Activated naive CD4-positive, alpha-beta T cell treated with anti-CD3 and anti-CD28 coated beads, Interleukin-2, amount 50 U/mL, for 16 hours (primary cell): Measurements from ENCODE around the gene TXNL4A.

Source experiments
- DNase-seq: peaks from one replicate; pipeline ENCODE4 v3.0.0-alpha.2; 2020

Gene TXNL4A

DNA sequence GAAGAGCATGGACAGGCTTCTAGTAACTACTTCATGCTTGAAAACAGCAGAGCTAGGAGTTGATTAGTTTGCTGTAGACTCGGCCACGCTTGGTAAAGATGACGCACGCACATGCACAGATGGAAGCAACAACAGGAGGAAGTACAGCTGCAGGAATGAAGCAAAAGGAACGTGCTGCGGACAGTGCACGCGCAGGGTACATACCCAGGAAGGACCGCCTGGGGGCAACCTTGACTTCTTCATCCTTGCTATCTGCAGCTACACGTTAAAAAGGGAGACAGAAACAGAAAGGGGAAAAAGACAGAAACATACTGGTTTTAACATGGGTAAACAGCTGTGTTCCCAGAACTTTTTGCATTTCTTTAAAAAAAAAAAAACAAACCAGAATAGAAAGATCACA is 54.6 kb downstream of the TXNL4A start:
- DNase-seq: no peak

DNA sequence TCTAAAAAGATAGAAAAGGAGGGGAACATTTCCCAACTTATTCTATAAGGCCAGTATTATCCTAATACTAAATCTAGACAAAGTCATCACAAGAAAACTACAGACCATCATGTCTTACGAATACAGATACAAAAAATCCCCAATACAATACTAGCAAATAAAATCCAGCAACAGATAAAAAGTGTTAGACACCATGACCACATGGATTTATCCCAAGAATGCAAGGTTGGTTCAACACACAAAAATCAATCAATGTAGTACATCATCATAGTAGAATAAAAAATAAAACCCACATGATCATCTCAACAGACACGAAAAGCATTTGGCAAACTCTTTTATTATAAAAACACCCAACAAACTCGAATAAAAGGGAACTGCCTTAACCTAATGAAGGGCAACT is 55.5 kb downstream of the TXNL4A start:
- no peak for DNase-seq

DNA sequence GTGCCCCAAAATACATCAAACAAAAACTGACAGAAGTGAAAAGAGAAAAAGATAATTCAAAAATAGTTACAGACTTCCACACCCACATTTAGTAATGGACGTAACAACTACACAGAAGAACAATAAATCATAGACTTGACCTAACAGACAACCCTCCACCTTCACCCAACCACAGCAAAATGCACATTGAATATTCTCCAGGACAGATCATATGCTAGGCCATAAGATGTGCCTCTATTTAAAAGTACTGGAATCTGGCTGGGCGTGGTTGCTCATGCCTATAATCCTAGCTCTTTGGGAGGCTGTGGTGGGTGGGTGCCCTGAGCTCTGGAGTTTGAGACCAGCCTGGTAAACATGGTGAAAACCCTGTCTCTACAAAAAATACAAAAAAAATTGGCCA is 56.9 kb downstream of the TXNL4A start:
- no peak for DNase-seq

DNA sequence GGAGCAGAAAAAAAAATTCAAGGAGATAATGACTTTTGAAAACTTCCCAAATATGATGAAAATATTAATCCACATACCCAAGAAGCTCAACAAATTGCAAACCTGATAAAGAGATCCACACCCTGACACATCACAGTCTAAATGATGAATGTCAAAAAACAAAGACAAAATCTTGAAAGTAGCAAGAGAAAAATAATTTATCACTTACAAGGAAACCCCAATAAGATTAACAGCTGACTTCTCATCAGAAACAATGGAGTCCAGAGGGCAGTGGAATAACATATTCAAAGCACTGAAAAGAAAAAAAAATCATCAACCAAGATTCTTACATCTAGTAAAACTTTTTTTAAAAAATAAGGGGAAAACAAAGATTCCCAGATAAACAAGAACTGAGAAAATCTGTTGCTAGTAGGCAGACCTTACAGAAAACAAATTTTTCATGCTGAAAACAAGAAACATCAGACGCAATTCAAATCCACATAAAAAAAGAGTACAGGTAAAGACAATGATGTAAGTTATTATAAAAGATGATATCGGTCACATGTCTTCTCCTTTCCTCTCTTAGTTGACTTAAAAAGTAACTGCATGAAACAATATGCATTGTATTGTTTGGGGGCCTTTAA is 58.2 kb downstream of the TXNL4A start:
- no peak for DNase-seq

DNA sequence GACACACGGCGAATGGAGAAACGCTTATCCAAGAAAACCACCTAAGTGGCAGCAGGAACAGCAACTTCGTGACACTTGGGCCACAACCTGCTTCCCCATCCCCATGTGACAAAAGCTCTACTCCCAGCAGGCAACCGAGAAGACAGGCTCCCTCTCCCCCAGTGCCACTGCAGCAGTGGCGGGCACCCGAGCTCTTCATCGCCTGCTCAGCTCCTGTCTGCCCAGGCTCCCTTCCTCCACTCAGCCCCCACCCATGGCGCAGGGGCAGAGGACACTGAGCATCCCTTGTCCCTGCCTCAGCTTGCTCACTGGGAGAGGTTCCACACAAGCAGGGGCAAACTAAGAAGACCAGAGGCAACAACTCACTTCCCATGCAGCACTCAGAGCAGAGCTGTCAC is 59.8 kb downstream of the TXNL4A start:
- DNase-seq: no peak

DNA sequence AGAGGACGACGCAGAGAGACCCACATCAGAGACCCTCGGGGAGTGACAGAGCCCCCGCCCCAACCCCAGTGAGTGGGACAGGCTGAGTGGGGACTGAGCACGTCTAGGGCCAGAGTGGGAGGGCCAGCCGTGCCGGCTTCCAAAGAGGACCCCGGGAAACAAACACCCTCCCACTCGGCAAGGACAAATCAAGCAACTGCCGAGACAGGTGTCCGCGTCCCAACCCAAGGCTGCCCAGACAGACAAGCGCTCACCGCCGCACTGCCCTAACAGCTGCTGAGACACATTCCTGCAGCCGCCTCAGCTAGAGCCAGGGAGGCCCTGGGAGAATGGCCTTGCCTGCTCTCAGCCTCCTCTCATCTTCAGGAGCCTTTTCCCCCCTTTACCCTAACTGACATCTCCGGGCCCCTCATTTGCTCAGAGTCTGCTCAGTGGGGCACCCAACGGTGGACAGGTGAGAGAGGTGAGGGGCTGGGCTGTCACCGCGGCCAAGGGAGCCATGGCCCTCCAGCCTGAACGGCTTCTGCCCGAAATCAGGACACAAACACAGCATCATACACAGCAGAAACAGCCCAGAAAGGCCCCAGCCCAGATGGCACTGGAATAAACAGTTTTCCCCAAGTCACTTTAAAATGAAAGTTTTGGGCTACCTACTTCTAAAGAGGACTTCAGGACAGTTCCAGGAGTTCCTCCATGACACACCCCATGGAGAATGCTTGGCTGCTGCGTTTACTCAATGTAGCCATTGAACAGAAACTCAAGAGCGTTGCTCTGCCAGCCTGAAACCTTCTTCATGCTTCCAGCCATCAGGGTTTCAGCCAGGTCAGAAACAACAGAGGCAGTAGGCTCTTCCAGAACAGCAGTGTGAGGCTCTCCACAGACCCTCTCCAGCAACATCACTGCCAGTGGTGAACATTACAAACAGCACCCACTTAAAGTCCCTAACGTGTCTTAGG is 60.5 kb downstream of the TXNL4A start:
- no peak for DNase-seq

DNA sequence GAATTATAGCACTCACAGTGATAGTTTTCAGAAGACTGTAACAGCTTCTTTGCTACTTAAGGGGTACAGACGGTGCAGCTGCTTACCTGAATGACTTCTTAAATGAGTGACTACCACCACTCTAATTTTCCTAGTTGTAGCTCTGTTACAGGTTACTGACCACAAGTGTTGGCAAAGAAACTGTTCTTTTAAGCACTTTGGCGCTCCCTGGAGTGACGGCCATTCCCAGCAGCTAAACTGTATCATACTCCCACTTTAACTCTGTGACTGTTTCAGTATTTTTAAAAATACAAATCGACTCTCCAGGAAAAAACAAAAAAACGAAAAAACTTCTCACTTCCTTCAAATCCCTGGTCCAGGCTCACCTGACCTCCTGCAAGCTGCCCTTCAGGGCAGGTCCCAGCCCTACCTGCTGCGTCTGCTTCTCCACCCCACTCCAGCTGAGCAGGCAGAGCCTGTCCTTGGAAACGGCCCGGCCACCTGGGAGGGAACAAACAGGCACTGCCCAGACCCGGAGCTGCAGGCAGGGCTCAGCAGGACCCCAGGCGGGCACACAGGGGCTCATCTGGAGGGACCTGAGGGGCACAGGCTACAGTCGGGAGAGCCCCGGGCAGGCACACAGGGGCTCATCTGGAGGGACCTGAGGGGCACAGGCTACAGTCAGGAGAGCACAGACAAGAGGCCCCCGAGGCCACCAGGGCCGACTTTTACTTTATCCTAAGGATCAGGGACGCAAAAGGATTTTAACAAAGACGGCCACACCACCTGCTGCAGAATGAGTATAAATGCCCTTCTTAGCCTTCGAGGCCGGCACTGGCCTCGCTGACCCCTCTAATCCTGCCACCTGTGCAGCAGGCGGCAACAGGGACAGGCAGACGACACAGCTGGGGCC is 61.4 kb downstream of the TXNL4A start:
- DNase-seq: no peak

DNA sequence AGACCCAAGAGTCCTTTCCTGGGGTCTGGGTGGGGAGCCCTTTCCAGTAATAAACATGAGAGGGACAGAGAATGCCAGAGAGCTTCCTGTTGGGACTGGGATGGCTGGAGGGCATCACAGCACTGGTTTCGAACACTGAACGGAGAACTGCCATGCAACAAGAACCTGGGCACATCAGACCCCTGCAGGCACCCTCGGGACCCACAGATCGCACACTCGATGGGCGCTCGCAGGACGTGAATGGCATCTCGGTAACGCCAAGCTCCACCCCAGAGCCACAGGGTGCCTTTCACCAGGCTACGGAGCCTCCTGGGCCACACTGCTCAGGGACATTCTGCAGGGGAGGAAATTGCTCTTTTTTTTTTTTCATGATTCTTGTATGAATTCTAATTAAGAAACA is 62.1 kb downstream of the TXNL4A start:
- DNase-seq: no peak

DNA sequence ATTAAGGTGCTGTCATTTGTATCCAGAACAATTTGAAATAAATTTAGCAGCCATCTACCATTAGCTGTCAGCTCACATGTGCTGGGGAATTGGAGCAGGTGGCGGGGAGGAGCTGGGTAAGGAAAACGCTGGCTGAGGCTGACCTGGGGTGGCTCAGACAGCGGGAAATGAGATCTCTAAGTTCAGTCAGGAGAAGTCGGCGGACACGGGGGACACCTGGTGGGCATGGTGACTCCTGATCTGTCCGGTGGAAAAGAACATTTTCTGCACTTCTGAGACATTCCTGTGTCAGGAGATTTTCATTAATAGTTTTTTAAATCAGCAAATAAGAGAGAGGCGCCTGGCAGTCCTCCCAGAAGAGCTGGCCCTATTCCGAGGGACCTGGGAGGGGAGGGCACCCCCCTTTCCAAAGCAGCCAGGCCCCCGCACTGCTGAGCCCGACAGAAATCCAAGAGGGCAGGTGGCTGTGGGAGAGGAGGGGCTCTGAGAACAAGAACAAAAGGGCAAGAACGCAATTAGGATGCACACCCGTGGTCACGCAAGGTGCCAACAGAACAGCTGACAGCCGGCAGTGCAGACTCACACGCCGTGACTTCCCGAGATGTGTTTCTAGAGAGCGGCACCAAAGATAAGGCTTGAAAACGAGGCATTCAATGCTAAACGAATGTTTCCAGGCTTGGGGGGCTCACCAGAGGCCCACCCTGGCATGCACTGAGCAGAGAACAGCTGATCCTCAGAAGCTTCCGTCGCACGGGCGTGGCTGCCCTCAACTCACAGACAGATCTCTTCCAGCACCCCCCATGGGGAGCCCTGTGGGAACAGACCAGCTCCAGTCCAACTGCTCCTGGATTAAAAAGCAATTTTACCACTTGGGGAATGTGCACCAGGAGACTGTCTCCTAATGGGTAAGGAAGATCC is 63.3 kb downstream of the TXNL4A start:
- DNase-seq: no peak

DNA sequence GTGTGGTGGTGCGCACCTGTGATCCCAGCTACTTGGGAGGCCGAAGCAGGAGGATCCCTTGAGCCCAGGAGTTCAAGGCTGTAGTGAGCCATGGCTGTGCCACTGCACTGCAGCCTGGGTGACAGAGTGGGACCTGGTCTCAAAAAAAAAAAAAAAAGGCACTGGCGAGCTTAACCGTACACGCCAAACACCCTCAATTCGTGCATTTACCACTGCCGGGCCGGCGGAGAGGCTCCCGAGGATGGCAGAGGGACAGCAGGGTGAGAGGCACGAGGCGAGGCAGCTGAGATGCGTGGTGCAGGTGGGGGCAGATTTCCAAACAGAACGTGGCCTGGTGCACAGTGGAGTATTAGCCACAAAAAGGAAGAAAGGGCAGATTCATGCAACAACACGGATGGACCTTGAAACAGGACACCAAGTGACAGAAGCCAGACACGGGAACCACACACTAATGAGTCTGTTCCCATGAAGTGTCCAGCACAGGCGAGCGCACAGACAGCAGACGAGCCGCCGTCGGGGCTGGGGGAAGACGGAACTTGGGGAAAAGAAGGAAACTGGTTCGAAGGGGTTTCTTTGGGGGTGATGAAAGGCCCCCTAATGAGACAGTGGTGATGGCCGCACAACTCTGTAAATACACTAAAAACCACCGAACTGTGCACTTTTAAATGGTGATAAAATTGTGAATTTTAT is 64.3 kb downstream of the TXNL4A start:
- no peak for DNase-seq

DNA sequence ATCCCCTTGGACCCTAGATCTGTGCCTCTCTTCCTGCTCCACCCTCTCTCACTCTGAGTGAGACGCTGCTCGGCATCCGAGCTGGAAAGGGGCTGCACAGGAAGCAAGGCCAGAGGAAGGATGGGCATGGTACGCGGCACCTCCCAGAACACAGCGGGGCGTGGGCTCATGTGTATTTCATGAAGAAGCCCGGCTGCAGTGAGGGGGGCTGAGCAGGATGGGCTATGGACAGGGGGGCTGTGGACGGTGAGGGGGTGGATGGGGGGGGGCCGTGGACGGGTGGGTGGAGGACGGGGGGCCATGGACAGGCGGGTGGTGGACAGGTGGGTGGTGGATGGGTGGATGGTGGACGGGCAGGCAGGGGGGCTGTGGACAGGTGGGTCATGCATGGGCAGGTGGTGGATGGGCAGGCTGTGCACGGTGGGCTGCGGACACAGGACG is 65.4 kb downstream of the TXNL4A start:
- no peak for DNase-seq

DNA sequence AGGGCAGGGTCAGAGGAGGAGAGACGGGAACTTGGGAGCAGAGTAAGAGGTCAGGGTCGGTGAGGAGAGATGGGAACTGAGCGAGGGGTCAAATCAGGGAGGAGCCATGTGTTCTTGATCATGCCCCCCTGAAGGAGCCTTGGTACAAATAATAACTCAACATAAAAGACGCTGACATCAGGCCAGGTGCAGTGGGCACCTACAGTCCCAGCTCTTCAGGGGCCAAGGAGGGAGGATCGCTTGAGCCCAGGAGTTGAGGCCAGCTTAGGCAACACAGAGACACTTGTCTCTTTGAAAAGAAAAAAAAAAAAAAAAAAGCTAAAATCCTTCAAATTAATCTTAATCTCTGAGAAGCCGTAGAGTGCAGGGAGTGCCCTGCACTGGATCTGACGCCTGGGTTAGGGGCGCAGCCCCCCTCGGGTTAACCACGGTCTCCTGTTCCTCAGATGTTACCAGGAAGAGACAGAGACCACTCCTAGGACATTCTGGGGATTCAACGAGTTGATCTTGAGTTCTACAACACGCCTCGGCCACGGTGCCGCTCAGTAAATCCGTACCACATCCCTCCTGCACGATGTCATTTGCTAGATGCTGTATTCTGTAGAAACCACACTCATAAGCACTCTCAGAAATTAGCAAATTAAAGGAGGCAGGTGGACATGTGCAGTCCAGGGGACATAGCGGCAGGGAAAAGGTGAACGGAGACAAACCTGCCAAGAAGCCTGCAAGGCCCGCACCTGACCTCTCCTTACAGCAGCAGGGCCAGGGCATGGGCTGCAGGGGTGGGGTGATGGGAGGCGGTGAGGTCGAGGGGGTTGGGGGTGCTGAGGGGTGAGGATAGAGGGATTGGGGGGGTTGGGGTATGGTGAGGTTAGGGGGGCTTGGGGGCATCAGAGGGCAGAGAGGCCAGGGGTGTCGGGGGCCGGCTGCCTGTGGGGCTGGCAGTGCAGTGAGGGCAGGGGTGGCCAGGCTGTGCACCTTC is 66.1 kb downstream of the TXNL4A start:
- DNase-seq: no peak
